ENCODE results near the gene RANBP1.

- no peak for TF ChIP-seq NRF1 (IDR thresholded peaks at IDR 0.05; ENCODE audit: low read depth, low read length)
- no peak for TF ChIP-seq CTCF (IDR thresholded peaks at IDR 0.05)
- TF ChIP-seq EP300 (IDR thresholded peaks at IDR 0.05; ENCODE audit: borderline replicate concordance in 1 of 2, low read depth in 1 of 2, low read length in 1 of 2): no peak
- no peak for TF ChIP-seq SIN3A (IDR thresholded peaks at IDR 0.05; ENCODE audit: borderline replicate concordance, low read depth, low read length)
- TF ChIP-seq REST (IDR thresholded peaks at IDR 0.05; ENCODE audit: low read depth, low read length): no peak
- TF ChIP-seq CHD2 (IDR thresholded peaks at IDR 0.05; ENCODE audit: low read length, partially characterized antibody): no peak
- TF ChIP-seq RCOR1 (IDR thresholded peaks at IDR 0.05; ENCODE audit: low read length): no peak
- no peak for TF ChIP-seq POLR2AphosphoS5 (IDR thresholded peaks at IDR 0.05; ENCODE audit: low read depth, low read length)
- TF ChIP-seq YY1 (IDR thresholded peaks at IDR 0.05; ENCODE audit: low read depth): no peak
- TF ChIP-seq ZBTB33 (IDR thresholded peaks at IDR 0.05; ENCODE audit: borderline replicate concordance, low read depth): no peak
These were observed 27.6 kb upstream of the RANBP1 start for GRCh38 chr22:20088263-20088648.

All from SK-N-SH (cell line).